ENCODE results near the gene OGFOD3. TPM values are rescaled to one million over a fixed set of nuclear protein-coding genes. Genes with fewer than 3 reads are reported as not detected.

Gene OGFOD3
- total RNA-seq, 1 donor from 2014 or later: 25.5 TPM

DNA sequence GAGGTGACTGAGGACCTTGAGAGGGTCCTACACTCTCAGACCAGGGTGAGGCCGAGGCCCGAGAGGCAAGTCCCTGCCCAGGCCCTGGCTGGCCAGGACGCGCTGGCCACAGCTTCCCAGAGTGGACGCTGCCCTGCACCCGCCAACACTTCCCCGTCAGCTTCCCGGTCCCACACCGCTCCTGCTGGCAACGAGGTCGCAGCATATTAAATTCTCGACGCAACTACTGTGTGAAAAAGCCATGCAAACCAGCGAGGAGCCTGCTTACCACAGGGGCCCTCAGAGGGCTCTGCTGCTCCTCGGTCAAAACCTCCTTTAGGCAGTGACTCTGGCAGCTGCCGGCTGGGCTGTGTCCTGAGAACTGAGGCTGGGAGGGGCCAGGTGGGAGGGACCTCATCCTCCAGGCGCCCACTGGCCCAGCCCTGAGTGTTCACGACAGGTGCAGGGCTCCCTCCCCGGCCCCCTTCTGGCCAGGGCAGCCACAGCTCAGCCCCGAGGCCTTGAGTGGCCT is 61.5 kb downstream of the OGFOD3 start:
- TF ChIP-seq, protein P1, sequence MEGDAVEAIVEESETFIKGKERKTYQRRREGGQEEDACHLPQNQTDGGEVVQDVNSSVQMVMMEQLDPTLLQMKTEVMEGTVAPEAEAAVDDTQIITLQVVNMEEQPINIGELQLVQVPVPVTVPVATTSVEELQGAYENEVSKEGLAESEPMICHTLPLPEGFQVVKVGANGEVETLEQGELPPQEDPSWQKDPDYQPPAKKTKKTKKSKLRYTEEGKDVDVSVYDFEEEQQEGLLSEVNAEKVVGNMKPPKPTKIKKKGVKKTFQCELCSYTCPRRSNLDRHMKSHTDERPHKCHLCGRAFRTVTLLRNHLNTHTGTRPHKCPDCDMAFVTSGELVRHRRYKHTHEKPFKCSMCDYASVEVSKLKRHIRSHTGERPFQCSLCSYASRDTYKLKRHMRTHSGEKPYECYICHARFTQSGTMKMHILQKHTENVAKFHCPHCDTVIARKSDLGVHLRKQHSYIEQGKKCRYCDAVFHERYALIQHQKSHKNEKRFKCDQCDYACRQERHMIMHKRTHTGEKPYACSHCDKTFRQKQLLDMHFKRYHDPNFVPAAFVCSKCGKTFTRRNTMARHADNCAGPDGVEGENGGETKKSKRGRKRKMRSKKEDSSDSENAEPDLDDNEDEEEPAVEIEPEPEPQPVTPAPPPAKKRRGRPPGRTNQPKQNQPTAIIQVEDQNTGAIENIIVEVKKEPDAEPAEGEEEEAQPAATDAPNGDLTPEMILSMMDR (IDR thresholded peaks at IDR 0.05): no peak
- no peak for TF ChIP-seq POLR2AphosphoS5 (IDR thresholded peaks at IDR 0.05; ENCODE audit: insufficient read depth in 1 of 2, low read depth in 1 of 2)
- no peak for TF ChIP-seq POLR2A (IDR thresholded peaks at IDR 0.05)
- Histone ChIP-seq H3K27ac (no peak overlapping the region), H3K27me3 (no peaks in the 10 kb centered on the region), H3K9me3 (no peaks in the 10 kb centered on the region), H3K4me3 (no peak overlapping the region), H3K36me3 (no peaks in the 10 kb centered on the region), H3K4me1 (peaks cover 3% of the 10 kb centered on the region)
- intact Hi-C loops (cut with DNase I): loop anchor here (10.0 kb wide), 2 partner anchors 138 to 558 kb away; no protein-coding TSS in a partner anchor
- peak in 1 of 2 donors; percentile 78 for DNase-seq (ENCODE audit: extremely low spot score in 2 of 2)

DNA sequence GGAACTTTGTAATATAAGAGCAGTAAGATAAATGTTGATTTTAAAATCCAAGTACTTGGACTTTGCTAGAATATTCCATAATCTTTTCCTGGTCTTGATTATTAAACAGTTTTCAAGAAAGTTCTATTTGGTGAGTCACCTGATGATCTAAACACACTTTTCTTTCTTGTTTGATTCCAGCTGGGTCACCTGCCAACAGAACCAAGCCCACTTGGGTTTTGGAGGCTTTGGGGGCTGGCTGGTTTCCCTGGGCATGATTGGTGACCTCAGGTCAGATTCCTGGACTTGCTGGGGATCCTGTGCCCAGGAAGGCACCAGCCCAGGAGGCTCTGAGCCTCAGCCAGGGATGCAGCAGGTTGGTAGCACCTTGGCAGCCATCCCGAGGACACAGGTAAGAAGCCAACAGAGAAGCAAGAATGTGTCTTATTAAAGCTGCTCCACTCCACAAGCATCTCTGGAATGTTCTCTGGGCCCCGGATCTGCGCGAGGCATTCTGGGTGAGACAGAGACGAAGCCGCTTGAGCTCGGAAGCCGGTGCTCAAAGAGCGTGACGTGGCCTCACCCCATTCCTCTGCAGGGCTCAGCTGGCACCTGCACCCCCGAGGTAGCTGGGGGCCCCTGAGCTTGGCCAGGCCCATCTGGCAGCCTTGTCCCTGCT is 62.5 kb downstream of the OGFOD3 start:
- intact Hi-C loops (cut with DNase I): loop anchor here (10.0 kb wide), 2 partner anchors 139 to 559 kb away; no protein-coding TSS in a partner anchor
- TF ChIP-seq POLR2A (IDR thresholded peaks at IDR 0.05): no peak
- no peaks in the 10 kb centered on the region for H3K9me3 ChIP-seq
- peak in 1 of 2 donors; percentile 85 for DNase-seq (ENCODE audit: extremely low spot score in 2 of 2)
- H3K4me1 ChIP-seq: peaks cover 7% of the 10 kb centered on the region
- H3K27ac ChIP-seq: no peak overlapping the region
- H3K4me3 ChIP-seq: no peak overlapping the region
- H3K27me3 ChIP-seq: no peaks in the 10 kb centered on the region
- no peaks in the 10 kb centered on the region for H3K36me3 ChIP-seq

DNA sequence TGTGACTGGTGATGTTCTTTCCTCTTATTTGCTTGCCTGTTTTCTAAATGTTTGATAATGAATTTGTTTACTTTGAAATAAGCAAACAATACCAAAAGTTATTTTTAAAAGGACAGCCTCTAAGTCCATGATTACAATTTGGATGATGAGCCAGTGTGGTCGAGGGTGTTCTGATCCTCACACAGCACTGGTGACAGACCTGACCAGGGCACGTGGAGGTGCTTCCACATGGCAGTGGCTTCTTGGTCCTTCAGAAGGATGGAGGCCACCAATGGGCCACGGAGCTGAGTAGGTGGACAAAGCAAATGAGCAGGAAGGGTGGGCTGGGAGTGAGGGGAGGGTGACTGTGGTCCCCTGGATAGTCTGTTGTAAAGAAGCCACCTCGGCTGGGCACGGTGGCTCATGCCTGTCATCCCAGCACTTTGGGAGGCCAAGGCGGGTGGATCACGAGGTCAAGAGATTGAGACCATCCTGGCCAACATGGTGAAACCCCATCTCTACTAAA is 63.5 kb downstream of the OGFOD3 start:
- Histone ChIP-seq H3K9me3 (no peaks in the 10 kb centered on the region), H3K4me1 (peaks cover 7% of the 10 kb centered on the region), H3K36me3 (no peaks in the 10 kb centered on the region), H3K27ac (no peak overlapping the region), H3K4me3 (no peak overlapping the region), H3K27me3 (no peaks in the 10 kb centered on the region)
- TF ChIP-seq POLR2AphosphoS5 (IDR thresholded peaks at IDR 0.05; ENCODE audit: insufficient read depth in 1 of 2, low read depth in 1 of 2) (no peak), POLR2A (IDR thresholded peaks at IDR 0.05) (no peak)
- TF ChIP-seq, protein P1 (IDR thresholded peaks at IDR 0.05): no peak
- no peak for DNase-seq (ENCODE audit: extremely low spot score in 2 of 2)
- intact Hi-C loops (cut with DNase I): loop anchor here (5.0 to 10.0 kb wide), 3 partner anchors 57 to 560 kb away; no protein-coding TSS in a partner anchor

DNA sequence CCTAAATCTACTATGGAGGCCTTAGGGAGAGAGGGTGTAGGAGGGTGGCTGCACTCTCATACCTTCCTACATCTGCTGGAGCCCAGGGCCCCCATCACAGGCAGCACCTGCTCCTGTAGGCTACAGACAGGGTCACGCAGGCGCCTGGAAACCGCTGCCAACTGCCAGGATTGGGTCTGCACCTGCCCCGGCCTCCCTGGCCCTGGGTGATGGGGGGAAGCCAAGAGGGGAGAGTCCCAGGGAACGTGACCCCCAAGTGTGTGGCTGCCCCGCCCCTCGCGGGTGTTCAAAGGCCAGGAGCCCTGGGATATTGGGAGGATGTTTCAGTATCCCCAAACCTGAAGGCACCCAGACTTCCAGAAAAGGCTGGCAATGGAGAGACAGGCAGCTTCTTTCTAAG is 64.9 kb downstream of the OGFOD3 start:
- peaks cover 7% of the 10 kb centered on the region for H3K4me1 ChIP-seq
- TF ChIP-seq, protein P1 (IDR thresholded peaks at IDR 0.05): no peak
- TF ChIP-seq POLR2AphosphoS5 (IDR thresholded peaks at IDR 0.05; ENCODE audit: insufficient read depth in 1 of 2, low read depth in 1 of 2): no peak
- no peaks in the 10 kb centered on the region for H3K36me3 ChIP-seq
- H3K4me3 ChIP-seq: no peak overlapping the region
- intact Hi-C loops (cut with DNase I): loop anchor here (5.0 to 10.0 kb wide), 3 partner anchors 59 to 561 kb away; no protein-coding TSS in a partner anchor
- DNase-seq (ENCODE audit: extremely low spot score in 2 of 2): peak in 1 of 2 donors; percentile 78
- H3K27ac ChIP-seq: no peak overlapping the region
- H3K27me3 ChIP-seq: no peaks in the 10 kb centered on the region
- no peaks in the 10 kb centered on the region for H3K9me3 ChIP-seq

DNA sequence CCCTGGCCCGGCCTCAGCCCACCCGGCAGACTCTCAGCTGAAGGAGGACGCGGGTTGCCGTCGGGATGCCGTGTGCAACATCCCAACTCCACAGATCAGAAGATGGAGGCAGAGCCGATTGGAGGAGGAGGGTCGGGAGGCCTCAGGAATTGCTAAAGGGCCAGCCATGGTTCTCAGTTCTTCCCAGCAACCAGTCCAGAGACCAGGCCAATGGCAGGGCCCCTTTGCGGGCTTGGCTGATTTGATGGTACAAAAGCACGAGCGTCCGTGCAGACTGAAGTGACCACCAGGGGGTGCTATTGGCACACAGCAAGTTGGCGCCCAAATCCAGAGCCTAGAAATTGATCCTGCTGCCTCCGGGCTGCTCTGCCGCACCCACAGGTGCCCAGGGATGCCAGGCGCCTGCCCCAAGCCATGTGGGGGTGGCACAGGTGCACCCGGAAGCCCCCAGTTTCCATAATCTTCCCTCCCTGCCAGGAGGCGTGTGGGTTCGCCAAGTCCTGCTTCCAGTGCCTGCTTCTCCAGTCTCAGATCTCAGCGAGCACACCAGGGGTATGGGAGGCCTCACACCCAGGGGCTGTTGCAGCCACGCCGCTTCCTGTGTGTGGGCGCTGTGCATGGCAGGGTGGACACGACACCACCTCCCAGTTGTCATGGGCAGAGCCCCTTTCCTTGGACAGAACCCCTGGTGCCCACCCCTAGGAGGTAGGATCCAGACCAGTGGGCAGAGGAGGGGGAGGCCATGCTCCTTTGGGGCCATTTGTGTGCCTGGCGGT is 66.5 kb downstream of the OGFOD3 start:
- no peak for DNase-seq (ENCODE audit: extremely low spot score in 2 of 2)
- Histone ChIP-seq H3K4me3 (no peak overlapping the region), H3K9me3 (no peaks in the 10 kb centered on the region), H3K27me3 (no peaks in the 10 kb centered on the region), H3K36me3 (no peaks in the 10 kb centered on the region), H3K4me1 (peaks cover 7% of the 10 kb centered on the region), H3K27ac (no peak overlapping the region)
- intact Hi-C loops (cut with DNase I): loop anchor here (2.0 to 10.0 kb wide), 4 partner anchors 60 to 563 kb away; no protein-coding TSS in a partner anchor
- TF ChIP-seq, protein P1 (IDR thresholded peaks at IDR 0.05): peak; percentile 87 to 94 (median 88)
- TF ChIP-seq POLR2AphosphoS5 (IDR thresholded peaks at IDR 0.05; ENCODE audit: insufficient read depth in 1 of 2, low read depth in 1 of 2) (peak in 1 of 2 donors; percentile 41), POLR2A (IDR thresholded peaks at IDR 0.05) (no peak)

Data from vagina (tissue), 2 donors.